OCI-LY3 (cell line): ENCODE data around the gene EIF5A.

ENCODE experiments used
- H2AFZ ChIP-seq: fragments of 200-600, 300-600 bp; shearing (Covaris generic); 2 replicates; pipeline ENCODE4 v1.6.0; 2014; ENCODE audit warnings: antibody characterized with exemption, low read depth, low read length
- H3K27ac ChIP-seq: fragments of 200-600, 300-600 bp; sonication (generic); 2 replicates; pipeline ENCODE4 v1.5.1; 2014; ENCODE audit warnings: mild to moderate bottlenecking, low read length, moderate library complexity, mixed read lengths
- H3K27me3 ChIP-seq: fragments of 200-600, 300-600 bp; sonication (generic); 2 replicates; pipeline ENCODE4 v1.6.1; 2014; ENCODE audit warnings: low read depth, low read length, mixed read lengths
- H3K36me3 ChIP-seq: fragments of 200-600, 300-600 bp; sonication (generic); replicated peaks from 2 replicates; pipeline ENCODE3; 2014; ENCODE audit warnings: low read depth, low read length, mixed read lengths
- H3K4me1 ChIP-seq: fragments of 300-600, 200-600 bp; sonication (generic); 2 replicates; pipeline ENCODE4 v1.6.1; 2014; ENCODE audit warnings: low read length, mixed read lengths
- H3K4me2 ChIP-seq: fragments of 200-600, 300-600 bp; sonication (generic); 2 replicates; pipeline ENCODE4 v1.6.1; 2014; ENCODE audit warnings: low read length, mixed read lengths
- H3K4me3 ChIP-seq: fragments of 300-600, 200-600 bp; sonication (generic); 2 replicates; pipeline ENCODE4 v1.5.1; 2014; ENCODE audit warnings: antibody characterized with exemption, mild to moderate bottlenecking, low read length, moderate library complexity
- H3K79me2 ChIP-seq: fragments of 300-600, 200-600 bp; shearing (Covaris generic); 2 replicates; pipeline ENCODE4 v1.6.1; 2014; ENCODE audit warnings: mild to moderate bottlenecking, low read length, mixed read lengths
- H3K9ac ChIP-seq: fragments of 300-600, 200-600 bp; shearing (Covaris generic); 2 replicates; pipeline ENCODE4 v1.6.0; 2014; ENCODE audit warnings: mild to moderate bottlenecking, low read length, moderate library complexity
- H3K9me3 ChIP-seq: fragments of 200-600, 300-600 bp; shearing (Covaris generic); 2 replicates; pipeline ENCODE4 v1.6.1; 2014; ENCODE audit warnings: low read length, mixed read lengths; ENCODE audit not compliant: insufficient read depth
- H4K20me1 ChIP-seq: fragments of 200-600, 300-600 bp; sonication (generic); 2 replicates; pipeline ENCODE4 v1.6.1; 2016; ENCODE audit warnings: low read length, mixed read lengths; ENCODE audit not compliant: insufficient read depth
- EZH2phosphoT487 ChIP-seq: fragments of 200-600 bp; shearing (Covaris generic); IDR thresholded peaks from 2 replicates; pipeline ENCODE4 v1.6.1; 2018; ENCODE audit warnings: antibody characterized with exemption, mixed run types, low read depth
- TF ChIP-seq, protein P1 (sequence below): fragments of 200-600, 300-600 bp; sonication (generic); IDR thresholded peaks from 2 replicates; pipeline ENCODE4 v1.5.1; 2014; ENCODE audit warnings: antibody characterized with exemption, low read length, low read depth

The EIF5A gene

DNA sequence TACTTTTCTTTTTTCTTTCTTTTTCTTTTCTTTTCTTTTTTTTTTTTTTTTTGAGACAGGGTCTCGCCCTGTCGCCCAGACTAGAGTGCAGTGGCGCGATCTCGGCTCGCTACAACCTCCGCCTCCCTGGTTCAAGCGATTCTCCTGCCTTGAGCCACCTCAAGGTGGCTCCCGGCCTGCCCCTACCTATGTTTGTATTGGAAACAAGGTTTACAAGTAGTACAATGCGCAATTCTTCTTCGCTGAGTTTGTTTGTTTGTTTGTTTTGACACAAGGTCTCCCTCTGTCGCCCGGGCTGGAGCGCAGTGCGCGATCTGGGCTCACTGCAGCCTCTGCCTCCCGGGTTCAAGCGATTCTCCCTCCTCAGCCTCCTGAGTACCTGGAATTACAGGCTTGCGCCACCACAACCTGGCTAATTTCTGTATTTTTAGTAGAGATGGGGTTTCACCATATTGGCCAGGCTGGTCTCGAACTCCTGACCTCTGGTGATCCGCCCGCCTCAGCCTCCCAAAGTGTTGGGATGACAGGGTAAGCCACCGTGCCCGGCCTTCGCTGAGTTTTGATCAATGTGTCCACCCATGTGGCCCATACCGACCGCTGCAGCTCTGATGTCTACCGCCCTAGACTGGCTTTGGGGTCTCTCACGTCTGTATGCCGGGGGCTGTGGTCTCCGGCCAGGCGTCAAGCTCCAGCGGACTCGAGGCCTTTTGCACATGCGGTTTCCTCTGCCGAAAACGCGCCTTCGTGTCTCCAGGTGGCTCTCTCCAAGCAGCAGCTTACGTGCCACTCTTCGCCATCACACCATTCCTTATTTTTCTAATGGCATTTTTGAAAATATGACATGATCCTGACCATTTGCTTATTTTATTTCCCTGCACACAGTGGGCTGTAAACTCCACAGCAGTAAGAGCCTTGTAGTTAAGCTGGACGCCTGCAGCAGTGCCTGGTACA is 11.9 kb upstream of the EIF5A start:
- Histone ChIP-seq H2AFZ (peak overlapping the region; percentile 77; the same call in 1 of the 2 replicates), H4K20me1 (no peaks in the 10 kb centered on the region), H3K36me3 (no peaks in the 10 kb centered on the region), H3K4me1 (peaks cover 2% of the 10 kb centered on the region; the same call in 1 of the 2 replicates), H3K9ac (no peak overlapping the region; the same call in 1 of the 2 replicates), H3K79me2 (no peaks in the 10 kb centered on the region), H3K27me3 (no peaks in the 10 kb centered on the region), H3K4me2 (peak overlapping the region; percentile 97), H3K27ac (no peak overlapping the region), H3K9me3 (no peaks in the 10 kb centered on the region), H3K4me3 (peak overlapping the region; percentile 74)
- TF ChIP-seq, protein P1, sequence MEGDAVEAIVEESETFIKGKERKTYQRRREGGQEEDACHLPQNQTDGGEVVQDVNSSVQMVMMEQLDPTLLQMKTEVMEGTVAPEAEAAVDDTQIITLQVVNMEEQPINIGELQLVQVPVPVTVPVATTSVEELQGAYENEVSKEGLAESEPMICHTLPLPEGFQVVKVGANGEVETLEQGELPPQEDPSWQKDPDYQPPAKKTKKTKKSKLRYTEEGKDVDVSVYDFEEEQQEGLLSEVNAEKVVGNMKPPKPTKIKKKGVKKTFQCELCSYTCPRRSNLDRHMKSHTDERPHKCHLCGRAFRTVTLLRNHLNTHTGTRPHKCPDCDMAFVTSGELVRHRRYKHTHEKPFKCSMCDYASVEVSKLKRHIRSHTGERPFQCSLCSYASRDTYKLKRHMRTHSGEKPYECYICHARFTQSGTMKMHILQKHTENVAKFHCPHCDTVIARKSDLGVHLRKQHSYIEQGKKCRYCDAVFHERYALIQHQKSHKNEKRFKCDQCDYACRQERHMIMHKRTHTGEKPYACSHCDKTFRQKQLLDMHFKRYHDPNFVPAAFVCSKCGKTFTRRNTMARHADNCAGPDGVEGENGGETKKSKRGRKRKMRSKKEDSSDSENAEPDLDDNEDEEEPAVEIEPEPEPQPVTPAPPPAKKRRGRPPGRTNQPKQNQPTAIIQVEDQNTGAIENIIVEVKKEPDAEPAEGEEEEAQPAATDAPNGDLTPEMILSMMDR = no peak
- no peak for TF ChIP-seq EZH2phosphoT487

DNA sequence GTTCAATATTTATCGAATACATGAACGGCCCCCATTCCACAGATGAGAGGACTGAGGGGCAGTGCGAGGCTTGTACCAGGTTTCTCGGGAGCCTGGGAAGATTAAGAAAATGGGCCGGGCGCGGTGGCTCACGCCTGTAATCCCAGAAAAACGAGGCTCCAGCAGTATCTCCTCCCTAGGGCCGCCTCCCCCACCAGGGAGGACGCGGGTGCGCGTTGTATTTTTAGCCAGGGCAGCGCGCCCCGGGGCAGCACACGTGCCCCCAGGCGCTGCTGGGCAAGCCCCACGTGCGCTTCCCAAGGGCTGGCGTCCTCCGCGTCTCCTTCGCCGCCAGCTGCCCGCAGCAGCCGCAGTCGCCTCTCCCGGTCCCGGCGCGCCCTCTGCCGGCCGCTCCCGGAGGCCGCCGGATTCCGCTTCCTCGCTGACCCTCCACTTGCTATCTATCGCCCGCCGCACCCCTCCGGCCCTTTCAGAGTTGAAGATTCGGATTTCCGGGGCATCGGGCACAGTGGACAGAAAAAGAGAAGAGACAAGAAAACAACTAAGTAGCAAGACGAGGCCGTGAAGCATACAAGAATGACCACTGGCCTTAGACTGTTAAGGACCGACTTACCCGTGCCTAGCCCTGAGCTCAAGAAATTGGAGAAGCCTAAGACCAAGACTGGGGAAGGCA is 11.1 kb upstream of the EIF5A start:
- Histone ChIP-seq H3K9me3 (no peaks in the 10 kb centered on the region), H4K20me1 (no peaks in the 10 kb centered on the region), H3K27me3 (no peaks in the 10 kb centered on the region), H3K4me2 (peak overlapping the region; percentile 97), H3K36me3 (no peaks in the 10 kb centered on the region), H3K4me1 (peaks cover 2% of the 10 kb centered on the region; the same call in 1 of the 2 replicates), H2AFZ (peak overlapping the region; percentile 98), H3K4me3 (peak overlapping the region; percentile 74), H3K79me2 (no peaks in the 10 kb centered on the region), H3K9ac (peak overlapping the region; percentile 37; the same call in 1 of the 2 replicates), H3K27ac (no peak overlapping the region)
- TF ChIP-seq, protein P1 = peak; percentile 75
- no peak for TF ChIP-seq EZH2phosphoT487

DNA sequence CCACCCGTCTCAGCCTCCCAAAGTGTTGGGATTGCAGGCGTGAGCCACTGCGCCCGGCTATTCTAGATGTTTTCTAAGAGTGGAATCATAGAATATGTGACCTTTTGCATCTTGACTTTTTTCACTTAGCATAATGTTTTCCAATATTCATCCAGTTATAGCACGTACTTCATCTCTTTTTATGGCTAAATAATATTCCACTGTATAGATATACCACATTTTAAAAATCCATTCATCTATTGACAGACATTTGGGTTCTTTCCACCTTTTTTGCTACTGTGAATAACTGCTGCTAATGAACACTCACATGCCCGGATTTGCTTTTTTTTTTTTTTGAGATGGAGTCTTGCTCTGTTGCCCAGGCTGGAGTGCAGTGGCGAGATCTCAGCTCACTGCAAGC is 3.2 kb upstream of the EIF5A start:
- Histone ChIP-seq H4K20me1 (peaks cover 9% of the 10 kb centered on the region), H3K4me3 (no peak overlapping the region), H3K9me3 (no peaks in the 10 kb centered on the region), H3K9ac (no peak overlapping the region), H3K4me1 (peaks cover 2% of the 10 kb centered on the region), H3K27me3 (no peaks in the 10 kb centered on the region), H3K36me3 (peaks cover 9% of the 10 kb centered on the region), H2AFZ (no peak overlapping the region), H3K79me2 (peaks cover 18% of the 10 kb centered on the region), H3K4me2 (no peak overlapping the region), H3K27ac (no peak overlapping the region)
- TF ChIP-seq, protein P1 = no peak
